SK-N-SH (cell line): ENCODE measurements around the gene MEF2C. TPM values are rescaled to one million over a fixed set of nuclear protein-coding genes. Genes with fewer than 3 reads are reported as not detected.

Source experiments
- CTCF ChIA-PET: fragments of 300-600, 350-600 bp; formaldehyde crosslinking; extraction: SDS; loops from one replicate; lab custom pipeline; 2021; lab: Yijun Ruan, JAX
- POLR2A ChIA-PET: fragments of 350-600 bp; sonication (Branson Sonifier 250); formaldehyde crosslinking; extraction: SDS; loops from one replicate; lab custom pipeline; 2020; ENCODE audit warnings: antibody characterized with exemption, inconsistent platforms; lab: Yijun Ruan, JAX
- DNase-seq: peaks from one replicate; pipeline ENCODE4 v3.0.0; 2012
- H2AFZ ChIP-seq: fragments of 200-600 bp; sonication (generic); 2 replicates; pipeline ENCODE4 v1.8.1; 2016; ENCODE audit warnings: antibody characterized with exemption, mild to moderate bottlenecking, low read depth
- H3F3A ChIP-seq: fragments of 200-600 bp; sonication (generic); replicated peaks from 2 replicates; pipeline ENCODE3; 2016; ENCODE audit warnings: antibody characterized with exemption, mild to moderate bottlenecking; ENCODE audit not compliant: insufficient read depth
- H3K27ac ChIP-seq, 2 experiments: fragments of 200-500 bp in 1 of 2; fragments of 200-600 bp in 1 of 2; sonication (Bioruptor generic) in 1 of 2; sonication (generic), shearing (Covaris generic) in 1 of 2; 2 replicates each; pipeline versions ENCODE4 v1.5.1 to v1.6.1; 2014 to 2016; ENCODE audit warnings: low read depth in 2 of 2, inconsistent platforms in 1 of 2, low read length in 1 of 2, mild to moderate bottlenecking in 1 of 2, mixed read lengths in 1 of 2
- H3K27me3 ChIP-seq: fragments of 200-600 bp; sonication (generic), shearing (Covaris generic); 2 replicates; pipeline ENCODE4 v1.6.1; 2016; ENCODE audit warnings: mixed run types; ENCODE audit not compliant: insufficient read depth
- H3K36me3 ChIP-seq, 2 experiments: fragments of 200-500 bp in 1 of 2; fragments of 200-600 bp in 1 of 2; sonication (Bioruptor generic) in 1 of 2; sonication (generic) in 1 of 2; replicated peaks in 1 of 2; 2 replicates each; pipeline versions ENCODE3 to v1.5.1; 2014 to 2016; ENCODE audit warnings: low read length in 1 of 2, mild to moderate bottlenecking in 1 of 2; ENCODE audit not compliant: insufficient read depth in 2 of 2, control insufficient read depth in 1 of 2
- H3K4me1 ChIP-seq, 2 experiments: fragments of 200-500 bp in 1 of 2; fragments of 200-600 bp in 1 of 2; sonication (Bioruptor generic) in 1 of 2; sonication (generic), shearing (Covaris generic) in 1 of 2; 2 replicates each; pipeline versions ENCODE4 v1.5.1 to v1.6.1; 2014 to 2016; ENCODE audit warnings: low read depth in 1 of 2, low read length in 1 of 2, mixed run types in 1 of 2; ENCODE audit not compliant: insufficient read depth in 2 of 2, control insufficient read depth in 1 of 2
- H3K4me2 ChIP-seq: fragments of 200-600 bp; sonication (generic), shearing (Covaris generic); 2 replicates; pipeline ENCODE4 v1.6.1; 2017; ENCODE audit warnings: mixed run types
- H3K4me3 ChIP-seq, 2 experiments: fragments of 200-500 bp in 1 of 2; fragments of 200-600 bp in 1 of 2; sonication (Bioruptor generic) in 1 of 2; sonication (generic), shearing (Covaris generic) in 1 of 2; 2 replicates each; pipeline versions ENCODE4 v1.5.1 to v1.8.1; 2014 to 2016; ENCODE audit warnings: low read depth in 2 of 2, inconsistent platforms in 1 of 2, low read length in 1 of 2, mild to moderate bottlenecking in 1 of 2, mixed read lengths in 1 of 2, moderate library complexity in 1 of 2
- H3K79me2 ChIP-seq: fragments of 200-600 bp; sonication (generic); 2 replicates; pipeline ENCODE4 v1.8.1; 2017; ENCODE audit warnings: mild to moderate bottlenecking; ENCODE audit not compliant: insufficient read depth
- H3K9ac ChIP-seq: fragments of 200-600 bp; sonication (generic); 2 replicates; pipeline ENCODE4 v1.6.1; 2017; ENCODE audit warnings: mixed run types
- H3K9me2 ChIP-seq: fragments of 200-600 bp; sonication (generic); 2 replicates; pipeline ENCODE4 v1.6.1; 2017; ENCODE audit warnings: mixed run types
- H3K9me3 ChIP-seq: fragments of 200-600 bp; sonication (generic); 2 replicates; pipeline ENCODE4 v1.6.1; 2017; ENCODE audit warnings: mixed run types, mild to moderate bottlenecking, moderate library complexity
- H4K20me1 ChIP-seq: fragments of 200-600 bp; sonication (generic); 2 replicates; pipeline ENCODE4 v1.6.1; 2017; ENCODE audit warnings: mild to moderate bottlenecking, mixed run types; ENCODE audit not compliant: insufficient read depth
- EP300 ChIP-seq, 2 experiments: IDR thresholded peaks; 2 replicates each; pipeline versions ENCODE4 v1.4.0 to v1.6.1; 2012; ENCODE audit warnings: borderline replicate concordance in 1 of 2, low read depth in 1 of 2, low read length in 1 of 2
- FOSL2 ChIP-seq: IDR thresholded peaks from 2 replicates; pipeline ENCODE4 v1.4.0; 2012; ENCODE audit warnings: low read depth, mild to moderate bottlenecking, moderate library complexity, borderline replicate concordance
- FOXJ3 ChIP-seq: sonication (generic); formaldehyde crosslinking; IDR thresholded peaks from 2 replicates; pipeline ENCODE4 v1.5.1; 2020; ENCODE audit warnings: mild to moderate bottlenecking, missing genetic modification reagents
- FOXM1 ChIP-seq: IDR thresholded peaks from 2 replicates; pipeline ENCODE4 v1.4.0; 2012; ENCODE audit warnings: low read depth, mild to moderate bottlenecking
- GABPA ChIP-seq: IDR thresholded peaks from 2 replicates; pipeline ENCODE4 v1.4.0; 2012; ENCODE audit warnings: low read depth, mild to moderate bottlenecking
- NFIC ChIP-seq: IDR thresholded peaks from 2 replicates; pipeline ENCODE4 v1.4.0; 2012; ENCODE audit warnings: borderline replicate concordance
- NRF1 ChIP-seq: IDR thresholded peaks from 2 replicates; pipeline ENCODE4 v1.6.1; 2012; ENCODE audit warnings: low read depth, mild to moderate bottlenecking, low read length
- RCOR1 ChIP-seq: fragments of 150-350 bp; IDR thresholded peaks from 2 replicates; pipeline ENCODE4 v1.6.1; 2017; ENCODE audit warnings: antibody characterized with exemption, low read length
- RFX5 ChIP-seq: IDR thresholded peaks from 2 replicates; pipeline ENCODE4 v1.6.1; 2012; ENCODE audit warnings: mild to moderate bottlenecking, improper control_type of control experiment, low read length
- RXRA ChIP-seq: IDR thresholded peaks from 2 replicates; pipeline ENCODE4 v1.4.0; 2012; ENCODE audit warnings: low read depth, mild to moderate bottlenecking, borderline replicate concordance
- SMC3 ChIP-seq: IDR thresholded peaks from 2 replicates; pipeline ENCODE4 v1.6.1; 2012; ENCODE audit warnings: low read depth, low read length, improper control_type of control experiment
- TAF1 ChIP-seq: IDR thresholded peaks from 2 replicates; pipeline ENCODE4 v1.6.1; 2012; ENCODE audit warnings: low read depth, mild to moderate bottlenecking, low read length, moderate library complexity, borderline replicate concordance
- TEAD4 ChIP-seq: IDR thresholded peaks from 2 replicates; pipeline ENCODE4 v1.4.0; 2012; ENCODE audit warnings: mild to moderate bottlenecking, borderline replicate concordance; ENCODE audit not compliant: insufficient read depth
- YY1 ChIP-seq: IDR thresholded peaks from 2 replicates; pipeline ENCODE4 v1.4.0; 2012; ENCODE audit warnings: low read depth, mild to moderate bottlenecking
- WGBS: methylation state at CpG from one replicate; pipeline ENCODE4 v1.1.6; 2017; ENCODE audit warnings: low lambda C conversion rate; 5-methylcytosine and 5-hydroxymethylcytosine counted together
- polyA plus RNA-seq, 3 experiments: library from polyadenylated mRNA; depleted of rRNA; stranded (reverse); fragments of >200 nt; gene quantifications; 2 replicates each; pipeline ENCODE4 v1.2.3, GENCODE V29; 2012
- TF ChIP-seq, protein P1 (sequence below): IDR thresholded peaks from 2 replicates; pipeline ENCODE4 v1.4.0; 2012; ENCODE audit warnings: low read depth, borderline replicate concordance
- TF ChIP-seq, protein P2 (sequence below): fragments of 150-350 bp; IDR thresholded peaks from 2 replicates; pipeline ENCODE4 v1.6.1; 2017; ENCODE audit warnings: antibody characterized with exemption, low read length, low read depth, borderline replicate concordance
- TF ChIP-seq, protein P3 (sequence below): IDR thresholded peaks from 2 replicates; pipeline ENCODE4; 2012
- TF ChIP-seq, protein P4 (sequence below): IDR thresholded peaks from 2 replicates; pipeline ENCODE4 v1.4.0; 2012; ENCODE audit warnings: low read depth
- TF ChIP-seq, protein P5 (sequence below): IDR thresholded peaks from 2 replicates; pipeline ENCODE4 v1.6.1; 2012; ENCODE audit warnings: mild to moderate bottlenecking, low read depth, low read length, moderate library complexity

Gene MEF2C
- polyA plus RNA-seq, 1 of the 3 experiments (the other 2 are of a cell fraction), result 1.2 TPM

DNA sequence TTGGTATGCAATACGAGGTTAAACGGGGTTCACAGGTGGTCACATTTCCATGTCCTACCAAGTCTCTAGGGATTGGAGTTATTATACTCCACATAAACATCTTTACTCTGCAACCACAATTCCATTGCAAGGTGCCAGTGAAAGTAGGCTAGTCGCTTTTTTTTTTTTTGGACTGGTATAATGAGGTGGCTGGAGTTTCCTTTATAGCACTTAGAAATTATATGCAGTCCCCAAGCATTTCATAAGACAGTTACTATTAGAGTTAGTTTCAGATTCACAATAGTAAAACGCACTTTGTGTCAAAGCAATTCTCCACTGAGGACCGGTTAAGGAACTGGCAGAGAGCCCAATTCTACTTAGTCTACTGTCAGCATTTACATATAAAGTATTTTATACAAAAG lies 1.4 kb downstream of the MEF2C start:
- no peaks in the 10 kb centered on the region for H3K9me3 ChIP-seq
- no peak for DNase-seq
- 79% methylated on average over 5 of the region's 5 CpGs for WGBS
- no peak overlapping the region for H2AFZ ChIP-seq
- peak overlapping the region; percentile 69; the same call in 1 of the 2 replicates for H3K4me2 ChIP-seq
- TF ChIP-seq TEAD4 (no peak), RFX5 (no peak), FOXM1 (no peak), RXRA (no peak), SMC3 (no peak), YY1 (no peak)
- TF ChIP-seq, protein P1, sequence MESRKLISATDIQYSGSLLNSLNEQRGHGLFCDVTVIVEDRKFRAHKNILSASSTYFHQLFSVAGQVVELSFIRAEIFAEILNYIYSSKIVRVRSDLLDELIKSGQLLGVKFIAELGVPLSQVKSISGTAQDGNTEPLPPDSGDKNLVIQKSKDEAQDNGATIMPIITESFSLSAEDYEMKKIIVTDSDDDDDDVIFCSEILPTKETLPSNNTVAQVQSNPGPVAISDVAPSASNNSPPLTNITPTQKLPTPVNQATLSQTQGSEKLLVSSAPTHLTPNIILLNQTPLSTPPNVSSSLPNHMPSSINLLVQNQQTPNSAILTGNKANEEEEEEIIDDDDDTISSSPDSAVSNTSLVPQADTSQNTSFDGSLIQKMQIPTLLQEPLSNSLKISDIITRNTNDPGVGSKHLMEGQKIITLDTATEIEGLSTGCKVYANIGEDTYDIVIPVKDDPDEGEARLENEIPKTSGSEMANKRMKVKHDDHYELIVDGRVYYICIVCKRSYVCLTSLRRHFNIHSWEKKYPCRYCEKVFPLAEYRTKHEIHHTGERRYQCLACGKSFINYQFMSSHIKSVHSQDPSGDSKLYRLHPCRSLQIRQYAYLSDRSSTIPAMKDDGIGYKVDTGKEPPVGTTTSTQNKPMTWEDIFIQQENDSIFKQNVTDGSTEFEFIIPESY, result no peak
- POLR2A ChIA-PET, result no interaction called here
- CTCF ChIA-PET, result no interaction called here
- peak overlapping the region; percentile 27 to 54; a peak in 2 of 4 replicates for H3K4me3 ChIP-seq
- no peaks in the 10 kb centered on the region for H4K20me1 ChIP-seq
- no peak overlapping the region for H3K27ac ChIP-seq
- no peaks in the 10 kb centered on the region for H3K9me2 ChIP-seq
- H3K9ac ChIP-seq, result no peak overlapping the region
- H3K4me1 ChIP-seq, result peaks cover 0 to 4% of the 10 kb centered on the region in 2 experiments; a peak in 2 of 4 replicates
- H3K79me2 ChIP-seq, result no peaks in the 10 kb centered on the region
- no peaks in the 10 kb centered on the region for H3K27me3 ChIP-seq
- no peaks in the 10 kb centered on the region for H3K36me3 ChIP-seq
- H3F3A ChIP-seq, result peaks cover 10% of the 10 kb centered on the region

DNA sequence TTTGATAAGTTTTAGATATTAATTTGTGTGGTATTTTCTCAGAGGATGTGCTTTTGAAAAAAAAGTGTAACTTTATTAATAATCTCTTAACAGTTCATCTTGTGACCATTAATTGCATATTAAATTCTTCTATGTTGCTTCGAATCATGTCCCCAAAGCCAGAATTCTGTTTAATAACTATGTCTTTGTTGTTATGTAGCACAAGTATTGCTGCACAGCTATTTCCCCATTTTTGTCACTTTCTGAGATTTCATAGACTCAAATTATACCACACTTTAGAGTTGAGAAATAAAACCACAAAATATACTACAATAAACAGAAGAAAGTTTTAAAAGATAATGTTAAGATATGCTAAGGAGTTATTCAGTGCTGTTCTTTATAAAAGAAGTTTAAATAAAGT lies 2.8 kb downstream of the MEF2C start:
- no peak for TF ChIP-seq FOXJ3
- TF ChIP-seq FOSL2, result no peak
- no peak for TF ChIP-seq TEAD4
- TF ChIP-seq, protein P2, sequence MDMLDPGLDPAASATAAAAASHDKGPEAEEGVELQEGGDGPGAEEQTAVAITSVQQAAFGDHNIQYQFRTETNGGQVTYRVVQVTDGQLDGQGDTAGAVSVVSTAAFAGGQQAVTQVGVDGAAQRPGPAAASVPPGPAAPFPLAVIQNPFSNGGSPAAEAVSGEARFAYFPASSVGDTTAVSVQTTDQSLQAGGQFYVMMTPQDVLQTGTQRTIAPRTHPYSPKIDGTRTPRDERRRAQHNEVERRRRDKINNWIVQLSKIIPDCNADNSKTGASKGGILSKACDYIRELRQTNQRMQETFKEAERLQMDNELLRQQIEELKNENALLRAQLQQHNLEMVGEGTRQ, result no peak
- no peak for TF ChIP-seq NFIC
- no peak for TF ChIP-seq GABPA
- TF ChIP-seq, protein P3, sequence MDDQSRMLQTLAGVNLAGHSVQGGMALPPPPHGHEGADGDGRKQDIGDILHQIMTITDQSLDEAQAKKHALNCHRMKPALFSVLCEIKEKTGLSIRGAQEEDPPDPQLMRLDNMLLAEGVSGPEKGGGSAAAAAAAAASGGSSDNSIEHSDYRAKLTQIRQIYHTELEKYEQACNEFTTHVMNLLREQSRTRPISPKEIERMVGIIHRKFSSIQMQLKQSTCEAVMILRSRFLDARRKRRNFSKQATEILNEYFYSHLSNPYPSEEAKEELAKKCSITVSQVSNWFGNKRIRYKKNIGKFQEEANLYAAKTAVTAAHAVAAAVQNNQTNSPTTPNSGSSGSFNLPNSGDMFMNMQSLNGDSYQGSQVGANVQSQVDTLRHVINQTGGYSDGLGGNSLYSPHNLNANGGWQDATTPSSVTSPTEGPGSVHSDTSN, result no peak
- TF ChIP-seq, protein P4, sequence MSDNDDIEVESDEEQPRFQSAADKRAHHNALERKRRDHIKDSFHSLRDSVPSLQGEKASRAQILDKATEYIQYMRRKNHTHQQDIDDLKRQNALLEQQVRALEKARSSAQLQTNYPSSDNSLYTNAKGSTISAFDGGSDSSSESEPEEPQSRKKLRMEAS, result no peak
- TF ChIP-seq EP300 (IDR thresholded peaks at IDR 0.05; ENCODE audit: borderline replicate concordance in 1 of 2, low read depth in 1 of 2, low read length in 1 of 2), result no peak
- no peak for TF ChIP-seq TAF1
- TF ChIP-seq, protein P5, sequence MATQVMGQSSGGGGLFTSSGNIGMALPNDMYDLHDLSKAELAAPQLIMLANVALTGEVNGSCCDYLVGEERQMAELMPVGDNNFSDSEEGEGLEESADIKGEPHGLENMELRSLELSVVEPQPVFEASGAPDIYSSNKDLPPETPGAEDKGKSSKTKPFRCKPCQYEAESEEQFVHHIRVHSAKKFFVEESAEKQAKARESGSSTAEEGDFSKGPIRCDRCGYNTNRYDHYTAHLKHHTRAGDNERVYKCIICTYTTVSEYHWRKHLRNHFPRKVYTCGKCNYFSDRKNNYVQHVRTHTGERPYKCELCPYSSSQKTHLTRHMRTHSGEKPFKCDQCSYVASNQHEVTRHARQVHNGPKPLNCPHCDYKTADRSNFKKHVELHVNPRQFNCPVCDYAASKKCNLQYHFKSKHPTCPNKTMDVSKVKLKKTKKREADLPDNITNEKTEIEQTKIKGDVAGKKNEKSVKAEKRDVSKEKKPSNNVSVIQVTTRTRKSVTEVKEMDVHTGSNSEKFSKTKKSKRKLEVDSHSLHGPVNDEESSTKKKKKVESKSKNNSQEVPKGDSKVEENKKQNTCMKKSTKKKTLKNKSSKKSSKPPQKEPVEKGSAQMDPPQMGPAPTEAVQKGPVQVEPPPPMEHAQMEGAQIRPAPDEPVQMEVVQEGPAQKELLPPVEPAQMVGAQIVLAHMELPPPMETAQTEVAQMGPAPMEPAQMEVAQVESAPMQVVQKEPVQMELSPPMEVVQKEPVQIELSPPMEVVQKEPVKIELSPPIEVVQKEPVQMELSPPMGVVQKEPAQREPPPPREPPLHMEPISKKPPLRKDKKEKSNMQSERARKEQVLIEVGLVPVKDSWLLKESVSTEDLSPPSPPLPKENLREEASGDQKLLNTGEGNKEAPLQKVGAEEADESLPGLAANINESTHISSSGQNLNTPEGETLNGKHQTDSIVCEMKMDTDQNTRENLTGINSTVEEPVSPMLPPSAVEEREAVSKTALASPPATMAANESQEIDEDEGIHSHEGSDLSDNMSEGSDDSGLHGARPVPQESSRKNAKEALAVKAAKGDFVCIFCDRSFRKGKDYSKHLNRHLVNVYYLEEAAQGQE, result no peak
- TF ChIP-seq RXRA, result no peak
- no peak for TF ChIP-seq RFX5
- TF ChIP-seq RCOR1, result no peak
- no peak for TF ChIP-seq NRF1
- DNase-seq, result no peak
- H3K9me3 ChIP-seq, result no peaks in the 10 kb centered on the region
- no peaks in the 10 kb centered on the region for H3K36me3 ChIP-seq
- CTCF ChIA-PET, result interaction anchor here (1.0 to 1.5 kb wide), 2 partner anchors 9 to 61 kb away, joined by 3 read pairs; no protein-coding TSS in a partner anchor
- no peak overlapping the region for H3K9ac ChIP-seq
- no peak overlapping the region for H2AFZ ChIP-seq
- H3K79me2 ChIP-seq, result no peaks in the 10 kb centered on the region
- peaks cover 0 to 5% of the 10 kb centered on the region in 2 experiments; a peak in 2 of 4 replicates for H3K4me1 ChIP-seq
- peaks cover 4% of the 10 kb centered on the region for H3F3A ChIP-seq
- no peak overlapping the region for H3K4me3 ChIP-seq
- no peaks in the 10 kb centered on the region for H3K27me3 ChIP-seq
- no peaks in the 10 kb centered on the region for H4K20me1 ChIP-seq
- no peak overlapping the region for H3K4me2 ChIP-seq
- H3K27ac ChIP-seq, result no peak overlapping the region
- WGBS, result 76% methylated on average over 1 of the region's 1 CpG
- POLR2A ChIA-PET, result no interaction called here
- H3K9me2 ChIP-seq, result no peaks in the 10 kb centered on the region
